Measurements from ENCODE around the gene AKR1B15.

DNA sequence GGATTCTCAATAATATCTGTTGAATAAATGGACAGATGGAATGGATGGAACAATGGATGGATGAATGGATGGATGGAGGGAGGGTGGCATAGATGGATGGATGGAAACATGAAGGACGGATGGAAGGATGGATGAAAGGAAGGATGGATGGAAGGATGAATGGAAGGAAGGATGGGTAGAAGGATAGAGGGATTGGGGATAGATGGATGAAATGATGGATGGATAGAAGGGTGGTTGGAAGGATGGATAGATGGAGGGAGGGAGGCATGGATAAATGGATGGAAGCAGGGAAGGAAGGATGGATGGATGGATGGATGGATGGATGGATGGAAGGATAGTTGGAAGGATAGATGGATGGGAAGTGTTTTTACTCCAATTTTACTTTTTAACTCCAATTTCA, 35.4 kb downstream of the AKR1B15 start:
- no peak for TF ChIP-seq CTCF (conservative IDR thresholded peaks at IDR 0.05; ENCODE audit: low read depth in 2 of 2)
- TF ChIP-seq, protein P1, sequence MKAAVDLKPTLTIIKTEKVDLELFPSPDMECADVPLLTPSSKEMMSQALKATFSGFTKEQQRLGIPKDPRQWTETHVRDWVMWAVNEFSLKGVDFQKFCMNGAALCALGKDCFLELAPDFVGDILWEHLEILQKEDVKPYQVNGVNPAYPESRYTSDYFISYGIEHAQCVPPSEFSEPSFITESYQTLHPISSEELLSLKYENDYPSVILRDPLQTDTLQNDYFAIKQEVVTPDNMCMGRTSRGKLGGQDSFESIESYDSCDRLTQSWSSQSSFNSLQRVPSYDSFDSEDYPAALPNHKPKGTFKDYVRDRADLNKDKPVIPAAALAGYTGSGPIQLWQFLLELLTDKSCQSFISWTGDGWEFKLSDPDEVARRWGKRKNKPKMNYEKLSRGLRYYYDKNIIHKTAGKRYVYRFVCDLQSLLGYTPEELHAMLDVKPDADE (IDR thresholded peaks at IDR 0.05): no peak
- no peak for TF ChIP-seq JUNB (IDR thresholded peaks at IDR 0.05; ENCODE audit: unreplicated experiment)
- no peak for TF ChIP-seq STAT1 (IDR thresholded peaks at IDR 0.05; ENCODE audit: unreplicated experiment)
- no peak for TF ChIP-seq POLR2AphosphoS5 (IDR thresholded peaks at IDR 0.05; ENCODE audit: low read depth)
- no peak for TF ChIP-seq EZH2 (IDR thresholded peaks at IDR 0.05; ENCODE audit: low read depth, unreplicated experiment)
